ENCODE results near the gene PPDPF. TPM values are rescaled to one million over a fixed set of nuclear protein-coding genes. Genes with fewer than 3 reads are reported as not detected.

The PPDPF gene
- total RNA-seq, 1 donor from 2014 or later = 159 TPM

Other genes starting within 250 kb of the PPDPF start
- gene ARFGAP1, start 248.0 kb upstream of the PPDPF start, total RNA-seq = 84.0 and 84.9 TPM in 2 replicates
- not detected in 2 replicates for gene COL20A1, start 227.6 kb upstream of the PPDPF start, total RNA-seq
- not detected in 2 replicates for gene CHRNA4, start 159.4 kb upstream of the PPDPF start, total RNA-seq
- gene KCNQ2, start 48.1 kb upstream of the PPDPF start, total RNA-seq = 0.05 and 0.11 TPM in 2 replicates
- gene EEF1A2, start 21.7 kb upstream of the PPDPF start, total RNA-seq = 0.45 and 0.55 TPM in 2 replicates
- 1.1 and 1.2 TPM in 2 replicates for gene PTK6, start 16.6 kb downstream of the PPDPF start, total RNA-seq
- gene SRMS, start 27.0 kb downstream of the PPDPF start, total RNA-seq = not detected in 2 replicates
- 0.64 and 0.66 TPM in 2 replicates for gene FNDC11, start 33.4 kb downstream of the PPDPF start, total RNA-seq
- 46.4 and 47.7 TPM in 2 replicates for gene HELZ2, start 53.5 kb downstream of the PPDPF start, total RNA-seq
- 16.3 and 17.4 TPM in 2 replicates for gene GMEB2, start 106.3 kb downstream of the PPDPF start, total RNA-seq
- 25.9 and 27.3 TPM in 2 replicates for gene STMN3, start 132.7 kb downstream of the PPDPF start, total RNA-seq
- gene RTEL1, start 137.5 kb downstream of the PPDPF start, total RNA-seq = 49.5 and 52.4 TPM in 2 replicates
- not detected in 2 replicates for gene TNFRSF6B, start 175.9 kb downstream of the PPDPF start, total RNA-seq
- 63.3 and 66.8 TPM in 2 replicates for gene ARFRP1, start 187.2 kb downstream of the PPDPF start, total RNA-seq
- gene ZGPAT, start 187.3 kb downstream of the PPDPF start, total RNA-seq = 41.6 and 44.2 TPM in 2 replicates
- gene LIME1, start 215.9 kb downstream of the PPDPF start, total RNA-seq = 185 and 193 TPM in 2 replicates
- gene SLC2A4RG, start 219.0 kb downstream of the PPDPF start, total RNA-seq = 102 and 113 TPM in 2 replicates